HL-60 (cell line): ENCODE measurements around the gene ENO4.

Source experiments
- DNase-seq, 2 experiments: peaks; one replicate each; pipeline ENCODE4 v3.0.0-alpha.2; 2010 to 2020; ENCODE audit warnings: low read depth in 1 of 2, low spot score in 1 of 2
- H3K27ac ChIP-seq: fragments of 250-450 bp; sonication (Bioruptor Pico); replicated peaks from 2 replicates; pipeline ENCODE4 v1.5.1; 2020; ENCODE audit warnings: mild to moderate bottlenecking, moderate library complexity
- H3K27me3 ChIP-seq: fragments of 250-450 bp; sonication (Bioruptor Pico); 2 replicates; pipeline ENCODE4 v1.5.1; 2021; ENCODE audit warnings: mild to moderate bottlenecking, moderate library complexity; ENCODE audit not compliant: insufficient read depth, poor library complexity, severe bottlenecking
- H3K4me3 ChIP-seq: replicated peaks from 2 replicates; pipeline ENCODE4 v1.5.1; 2011; ENCODE audit warnings: mild to moderate bottlenecking, control low read depth, low read length; ENCODE audit not compliant: insufficient read depth
- CTCF ChIP-seq: IDR thresholded peaks from one replicate; pipeline ENCODE4 v1.5.1; 2011; ENCODE audit warnings: low read length, control low read depth, inconsistent platforms; ENCODE audit not compliant: insufficient read depth
- GABPA ChIP-seq: IDR thresholded peaks from 2 replicates; pipeline ENCODE4 v1.6.1; 2012; ENCODE audit warnings: low read depth
- POLR2AphosphoS5 ChIP-seq: IDR thresholded peaks from 2 replicates; pipeline ENCODE4 v1.6.1; 2012; ENCODE audit warnings: low read depth
- REST ChIP-seq: IDR thresholded peaks from 2 replicates; pipeline ENCODE4 v1.6.1; 2012; ENCODE audit warnings: low read depth; ENCODE audit not compliant: insufficient replicate concordance
- SPI1 ChIP-seq: IDR thresholded peaks from 2 replicates; pipeline ENCODE4 v1.6.1; 2012; ENCODE audit warnings: low read depth, mild to moderate bottlenecking, borderline replicate concordance

ENO4 gene

DNA sequence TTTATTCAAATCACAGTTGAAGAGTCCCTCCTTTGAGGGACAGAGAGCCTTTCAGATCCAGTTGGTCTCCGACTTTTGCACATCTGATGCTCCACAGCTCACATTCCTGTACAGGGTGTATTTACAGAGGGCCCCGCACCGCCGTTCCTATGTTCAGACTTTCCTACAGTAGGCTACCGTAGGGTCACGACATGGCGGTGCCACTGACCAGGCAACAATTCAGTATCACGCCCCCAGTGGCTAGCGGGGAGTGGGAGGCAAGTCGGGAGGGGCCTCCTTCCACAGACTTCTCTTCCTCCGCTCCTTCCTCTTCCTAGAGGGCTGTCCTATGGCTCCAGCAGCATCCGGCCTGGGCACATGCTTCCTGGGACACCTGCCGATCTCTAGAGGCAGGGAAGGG is 40.6 kb upstream of the ENO4 start:
- no peak overlapping the region for H3K27ac ChIP-seq
- TF ChIP-seq CTCF: no peak
- TF ChIP-seq POLR2AphosphoS5: no peak
- TF ChIP-seq REST: no peak
- no peak for TF ChIP-seq GABPA
- TF ChIP-seq SPI1: no peak
- DNase-seq: no peak
- H3K27me3 ChIP-seq: no peaks in the 10 kb centered on the region
- H3K4me3 ChIP-seq: no peak overlapping the region

DNA sequence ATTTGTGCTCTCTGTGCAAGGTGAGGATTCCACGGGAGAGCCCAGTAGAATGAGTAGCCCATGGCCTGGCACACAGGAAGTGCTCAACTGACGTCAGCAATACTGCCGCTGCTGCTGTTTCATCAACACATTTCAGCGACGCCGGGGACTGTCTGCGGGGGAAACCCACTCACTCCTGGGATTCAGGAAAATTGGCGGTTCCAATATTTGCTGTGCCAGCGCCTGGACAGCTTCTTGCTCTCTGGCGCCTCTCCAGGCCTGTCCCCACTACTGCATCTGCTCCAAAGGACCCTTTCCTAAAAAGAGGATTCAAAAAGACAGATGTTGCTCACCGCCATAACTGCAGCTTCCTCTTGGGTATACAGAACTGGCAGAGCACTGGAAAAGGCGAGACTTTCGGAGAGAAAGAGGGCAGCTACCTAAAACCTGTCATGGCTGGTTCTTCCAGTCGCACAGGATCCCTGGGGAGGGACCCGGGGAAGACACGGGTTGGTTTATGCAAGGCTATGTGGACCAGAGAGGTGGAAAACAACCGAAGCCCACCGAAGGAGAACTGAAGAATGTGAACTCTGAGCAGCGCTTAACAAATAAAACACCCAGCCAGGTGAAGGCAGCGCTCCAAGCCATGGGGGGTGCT is 39.7 kb upstream of the ENO4 start:
- no peak overlapping the region for H3K4me3 ChIP-seq
- H3K27ac ChIP-seq: no peak overlapping the region
- no peak for DNase-seq
- TF ChIP-seq REST (no peak), GABPA (no peak), CTCF (no peak), SPI1 (no peak), POLR2AphosphoS5 (no peak)
- no peaks in the 10 kb centered on the region for H3K27me3 ChIP-seq

DNA sequence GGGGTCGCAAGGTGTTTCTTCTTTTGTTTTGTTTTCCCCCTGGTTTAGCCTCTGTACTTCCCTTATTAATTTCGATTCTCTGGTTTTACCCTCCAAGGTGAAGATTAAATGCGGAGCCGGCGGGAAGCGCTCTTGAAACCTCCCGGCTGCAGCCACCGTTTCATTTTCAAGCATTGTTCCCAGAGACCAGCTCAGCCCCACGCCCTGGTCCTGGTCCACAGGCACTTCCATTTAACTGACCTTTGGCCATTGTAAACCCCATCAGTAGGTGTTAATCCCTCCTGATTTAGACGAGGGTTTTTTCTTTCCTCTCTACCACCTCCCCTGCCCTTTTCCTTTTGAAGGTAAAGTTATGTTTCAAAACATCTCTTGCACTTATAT is 39.2 kb upstream of the ENO4 start:
- no peak for DNase-seq
- Histone ChIP-seq H3K4me3 (no peak overlapping the region), H3K27ac (no peak overlapping the region), H3K27me3 (no peaks in the 10 kb centered on the region)
- no peak for TF ChIP-seq SPI1
- TF ChIP-seq REST: no peak
- no peak for TF ChIP-seq CTCF
- TF ChIP-seq GABPA: no peak
- TF ChIP-seq POLR2AphosphoS5: no peak
